Activated CD4-positive, alpha-beta memory T cell treated with anti-CD3 and anti-CD28 coated beads for 36 hours (primary cell): Measurements from ENCODE around the gene FRMPD2. TPM values are rescaled to one million over a fixed set of nuclear protein-coding genes. Genes with fewer than 3 reads are reported as not detected.

ENCODE experiments used
- CTCF ChIA-PET: fragments of 350-600 bp; sonication (Branson Sonifier 250); formaldehyde crosslinking; loops from one replicate; lab custom pipeline; 2021; ENCODE audit warnings: antibody characterized with exemption, inconsistent platforms; lab: Charles Lee
- POLR2A ChIA-PET: fragments of 350-600 bp; sonication (Branson Sonifier 250); formaldehyde crosslinking; loops from one replicate; lab custom pipeline; 2021; ENCODE audit warnings: antibody characterized with exemption; lab: Charles Lee
- DNase-seq: peaks from one replicate; pipeline ENCODE4 v3.0.0-alpha.2; 2020
- H3K27ac Mint-ChIP-seq: one replicate; pipeline ENCODE4 v1.8.0; 2021; ENCODE audit warnings: mixed read lengths
- H3K27me3 Mint-ChIP-seq: one replicate; pipeline ENCODE4 v1.8.0; 2021; ENCODE audit warnings: mixed read lengths
- H3K36me3 Mint-ChIP-seq: one replicate; pipeline ENCODE4 v1.8.0; 2021; ENCODE audit warnings: mixed read lengths
- H3K4me1 Mint-ChIP-seq: one replicate; pipeline ENCODE4 v1.8.0; 2021; ENCODE audit warnings: low read depth, mixed read lengths
- H3K4me3 Mint-ChIP-seq: one replicate; pipeline ENCODE4 v1.8.0; 2021; ENCODE audit warnings: mild to moderate bottlenecking, mixed read lengths
- H3K9me3 Mint-ChIP-seq: one replicate; pipeline ENCODE4 v1.8.0; 2021; ENCODE audit warnings: mixed read lengths
- intact Hi-C: fragments of 100-400 bp; cut with micrococcal nuclease; formaldehyde crosslinking; loops from one replicate; pipeline ENCODE4 v1.15.1; 2023
- total RNA-seq, 2 experiments: library from RNA; stranded (reverse); gene quantifications; one replicate each; pipeline ENCODE4 v1.2.3, GENCODE V29; 2021

FRMPD2 gene, protein sequence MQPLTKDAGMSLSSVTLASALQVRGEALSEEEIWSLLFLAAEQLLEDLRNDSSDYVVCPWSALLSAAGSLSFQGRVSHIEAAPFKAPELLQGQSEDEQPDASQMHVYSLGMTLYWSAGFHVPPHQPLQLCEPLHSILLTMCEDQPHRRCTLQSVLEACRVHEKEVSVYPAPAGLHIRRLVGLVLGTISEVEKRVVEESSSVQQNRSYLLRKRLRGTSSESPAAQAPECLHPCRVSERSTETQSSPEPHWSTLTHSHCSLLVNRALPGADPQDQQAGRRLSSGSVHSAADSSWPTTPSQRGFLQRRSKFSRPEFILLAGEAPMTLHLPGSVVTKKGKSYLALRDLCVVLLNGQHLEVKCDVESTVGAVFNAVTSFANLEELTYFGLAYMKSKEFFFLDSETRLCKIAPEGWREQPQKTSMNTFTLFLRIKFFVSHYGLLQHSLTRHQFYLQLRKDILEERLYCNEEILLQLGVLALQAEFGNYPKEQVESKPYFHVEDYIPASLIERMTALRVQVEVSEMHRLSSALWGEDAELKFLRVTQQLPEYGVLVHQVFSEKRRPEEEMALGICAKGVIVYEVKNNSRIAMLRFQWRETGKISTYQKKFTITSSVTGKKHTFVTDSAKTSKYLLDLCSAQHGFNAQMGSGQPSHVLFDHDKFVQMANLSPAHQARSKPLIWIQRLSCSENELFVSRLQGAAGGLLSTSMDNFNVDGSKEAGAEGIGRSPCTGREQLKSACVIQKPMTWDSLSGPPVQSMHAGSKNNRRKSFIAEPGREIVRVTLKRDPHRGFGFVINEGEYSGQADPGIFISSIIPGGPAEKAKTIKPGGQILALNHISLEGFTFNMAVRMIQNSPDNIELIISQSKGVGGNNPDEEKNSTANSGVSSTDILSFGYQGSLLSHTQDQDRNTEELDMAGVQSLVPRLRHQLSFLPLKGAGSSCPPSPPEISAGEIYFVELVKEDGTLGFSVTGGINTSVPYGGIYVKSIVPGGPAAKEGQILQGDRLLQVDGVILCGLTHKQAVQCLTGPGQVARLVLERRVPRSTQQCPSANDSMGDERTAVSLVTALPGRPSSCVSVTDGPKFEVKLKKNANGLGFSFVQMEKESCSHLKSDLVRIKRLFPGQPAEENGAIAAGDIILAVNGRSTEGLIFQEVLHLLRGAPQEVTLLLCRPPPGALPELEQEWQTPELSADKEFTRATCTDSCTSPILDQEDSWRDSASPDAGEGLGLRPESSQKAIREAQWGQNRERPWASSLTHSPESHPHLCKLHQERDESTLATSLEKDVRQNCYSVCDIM (N-terminal part only)
- not detected for total RNA-seq

DNA sequence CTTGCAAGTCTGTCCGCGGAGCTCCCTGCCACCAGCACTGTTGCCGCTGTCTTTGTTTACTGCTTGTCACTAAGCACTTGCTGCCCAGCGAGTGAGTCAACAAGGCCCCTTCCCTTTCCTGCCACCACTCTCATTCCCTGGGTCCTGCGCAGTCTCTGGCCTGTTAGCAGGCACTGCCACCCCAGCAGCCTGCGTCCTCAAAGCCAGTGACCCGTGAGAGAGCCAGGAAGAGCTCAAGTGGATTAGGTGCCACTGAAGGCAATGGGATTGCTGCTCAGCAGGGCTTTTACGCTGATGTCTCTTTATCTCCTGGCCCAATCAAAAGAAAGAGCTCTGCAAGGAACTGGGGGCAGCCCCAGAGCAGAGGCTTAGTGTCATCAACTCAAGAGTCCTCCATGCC, at the start of gene FRMPD2:
TSS of gene FRMPD2 (minus strand) at position 61 of the 400 bp plus-strand sequence. CDS start 129 bp downstream, outside the sequence.
- ChIA-PET POLR2A (no interaction called here), CTCF (no interaction called here)
- Mint-ChIP-seq H3K36me3 (no peaks in the 10 kb centered on the region), H3K27ac (no peak within 1 kb of the TSS), H3K4me3 (no peak within 1 kb of the TSS), H3K4me1 (no peaks in the 10 kb centered on the region), H3K27me3 (peaks cover 11% of the 10 kb centered on the region), H3K9me3 (no peaks in the 10 kb centered on the region)
- intact Hi-C loops = no loop called here
- no peak for DNase-seq

- ChIA-PET POLR2A (no interaction called here), CTCF (no interaction called here)
- no peaks in the 10 kb centered on the region for H3K27me3 Mint-ChIP-seq
- no peak overlapping the region for H3K27ac Mint-ChIP-seq
- no peak for DNase-seq
- no peaks in the 10 kb centered on the region for H3K9me3 Mint-ChIP-seq
- intact Hi-C loops = no loop called here
- H3K4me3 Mint-ChIP-seq = no peak overlapping the region
- peaks cover 31% of the 10 kb centered on the region for H3K4me1 Mint-ChIP-seq
- H3K36me3 Mint-ChIP-seq = peaks cover 8% of the 10 kb centered on the region
Measured at GRCh38 chr10:48322017-48322416, 47.5 kb upstream of the FRMPD2 start.

DNA sequence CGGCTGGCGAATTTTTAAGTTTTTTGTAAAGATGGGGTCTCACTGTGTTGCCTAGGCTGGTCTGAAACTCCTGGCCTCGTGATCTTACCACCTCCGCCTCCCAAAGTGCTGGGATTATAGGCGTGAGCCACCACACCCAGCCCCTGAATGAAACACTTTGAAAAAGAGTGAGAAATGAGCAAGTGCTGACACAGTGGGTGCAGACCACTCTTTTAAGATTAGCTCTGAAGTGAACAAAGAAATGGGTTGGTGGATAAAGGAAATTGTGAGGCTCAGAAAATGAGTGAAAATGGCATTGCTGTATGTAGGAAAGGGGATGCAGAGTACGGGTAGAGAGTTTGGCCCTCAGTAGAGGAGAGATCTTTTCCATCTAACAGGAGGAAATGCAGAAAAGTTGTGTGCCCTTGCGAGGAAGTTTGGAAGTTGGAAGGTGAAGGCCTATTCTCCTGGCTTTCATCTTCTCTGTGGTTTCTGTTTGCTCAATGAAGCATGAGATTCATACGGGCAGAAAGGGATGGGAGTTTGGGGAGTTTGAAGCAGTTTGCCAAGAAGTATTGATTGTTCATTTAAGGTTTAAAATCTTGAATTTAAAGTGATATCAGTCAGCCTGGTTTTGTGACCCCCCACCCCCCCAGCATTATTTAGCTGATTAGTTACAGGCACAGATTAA, 43.0 kb upstream of the FRMPD2 start:
- no peak for DNase-seq
- H3K36me3 Mint-ChIP-seq = peaks cover 5% of the 10 kb centered on the region
- ChIA-PET POLR2A (no interaction called here), CTCF (no interaction called here)
- H3K9me3 Mint-ChIP-seq = no peaks in the 10 kb centered on the region
- no peak overlapping the region for H3K27ac Mint-ChIP-seq
- no peaks in the 10 kb centered on the region for H3K27me3 Mint-ChIP-seq
- intact Hi-C loops = no loop called here
- peaks cover 21% of the 10 kb centered on the region for H3K4me1 Mint-ChIP-seq
- no peak overlapping the region for H3K4me3 Mint-ChIP-seq

DNA sequence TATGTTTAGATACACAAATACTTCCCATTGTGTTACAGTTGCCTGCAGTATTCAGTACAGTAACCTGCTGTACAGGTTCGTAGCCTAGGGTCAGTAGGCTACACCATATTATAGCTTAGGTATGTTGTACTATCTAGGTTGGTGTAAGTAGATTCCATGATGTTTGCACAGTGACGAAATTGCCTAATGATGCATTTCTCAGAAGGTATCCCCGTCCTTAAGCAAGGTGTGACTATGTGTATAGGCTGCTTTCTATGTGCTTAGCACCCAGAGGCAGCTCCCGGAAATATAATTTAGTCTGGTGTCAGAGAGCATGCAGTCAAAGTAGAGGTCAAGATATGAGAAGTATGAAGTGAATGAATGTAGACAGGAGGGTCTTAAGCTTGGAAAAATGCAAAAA, 41.7 kb upstream of the FRMPD2 start:
- ChIA-PET POLR2A (interaction anchor here (0.7 kb wide), 1 partner anchor 833 kb away, joined by 3 read pairs; no protein-coding TSS in a partner anchor), CTCF (no interaction called here)
- Mint-ChIP-seq H3K4me1 (peaks cover 28% of the 10 kb centered on the region), H3K27me3 (no peaks in the 10 kb centered on the region), H3K4me3 (no peak overlapping the region), H3K9me3 (no peaks in the 10 kb centered on the region), H3K27ac (no peak overlapping the region), H3K36me3 (peaks cover 5% of the 10 kb centered on the region)
- no peak for DNase-seq
- intact Hi-C loops = no loop called here

- H3K4me3 Mint-ChIP-seq = no peak overlapping the region
- H3K27ac Mint-ChIP-seq = no peak overlapping the region
- H3K4me1 Mint-ChIP-seq = peaks cover 45% of the 10 kb centered on the region
- peaks cover 2% of the 10 kb centered on the region for H3K36me3 Mint-ChIP-seq
- no peaks in the 10 kb centered on the region for H3K27me3 Mint-ChIP-seq
- ChIA-PET CTCF (no interaction called here), POLR2A (no interaction called here)
- intact Hi-C loops = no loop called here
- no peak for DNase-seq
- H3K9me3 Mint-ChIP-seq = no peaks in the 10 kb centered on the region
Measured at GRCh38 chr10:48314107-48314506, 39.6 kb upstream of the FRMPD2 start.

DNA sequence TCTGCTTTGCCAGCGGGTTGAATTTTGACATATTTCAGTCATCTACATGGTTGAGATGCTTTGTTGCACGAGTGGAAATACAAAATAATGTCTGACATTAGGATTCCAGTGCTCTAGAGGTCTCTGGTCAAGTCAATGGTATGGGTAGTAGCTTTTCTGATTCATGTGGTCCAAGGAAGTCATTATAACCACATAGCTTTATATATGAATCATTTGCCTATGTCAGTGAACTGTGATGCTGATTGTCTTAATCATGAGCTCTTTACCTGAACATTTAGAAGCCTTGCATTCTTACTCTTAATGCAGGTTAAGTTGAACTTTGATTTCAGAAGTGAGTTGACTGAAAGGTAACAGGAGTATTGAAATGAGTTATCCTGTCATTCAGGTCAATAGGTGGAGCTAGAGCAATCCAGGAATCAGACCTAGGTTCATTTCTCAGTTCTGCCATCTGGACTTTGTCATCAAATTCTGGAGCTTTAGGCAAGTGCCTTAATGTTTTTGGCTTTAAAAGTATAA, 35.3 kb upstream of the FRMPD2 start:
- Mint-ChIP-seq H3K4me3 (no peak overlapping the region), H3K4me1 (peaks cover 56% of the 10 kb centered on the region), H3K27me3 (no peaks in the 10 kb centered on the region), H3K27ac (peak overlapping the region; percentile 56), H3K9me3 (no peaks in the 10 kb centered on the region), H3K36me3 (peaks cover 4% of the 10 kb centered on the region)
- ChIA-PET CTCF (interaction anchor here (1.1 to 1.5 kb wide), 2 partner anchors 34 to 346 kb away, joined by 3 to 4 read pairs; no protein-coding TSS in a partner anchor), POLR2A (no interaction called here)
- no peak for DNase-seq
- intact Hi-C loops = loop anchor here (1.0 to 5.0 kb wide), 5 partner anchors 15 to 873 kb away; no protein-coding TSS in a partner anchor

GRCh38 chr10:48307711-48308018, 33.2 kb upstream of the FRMPD2 start:
- CTCF ChIA-PET = no interaction called here
- Mint-ChIP-seq H3K4me3 (peak overlapping the region; percentile 84), H3K9me3 (no peaks in the 10 kb centered on the region), H3K27me3 (no peaks in the 10 kb centered on the region), H3K27ac (peak overlapping the region; percentile 58), H3K4me1 (peaks cover 46% of the 10 kb centered on the region), H3K36me3 (peaks cover 4% of the 10 kb centered on the region)
- DNase-seq = no peak
- POLR2A ChIA-PET = no interaction called here
- intact Hi-C loops = loop anchor here (2.0 to 5.0 kb wide), 4 partner anchors 85 to 1231 kb away; partner anchors contain the start of gene ERCC6

GRCh38 chr10:48306870-48307710, 32.6 kb upstream of the FRMPD2 start:
- Mint-ChIP-seq H3K4me1 (peaks cover 41% of the 10 kb centered on the region), H3K27ac (peak overlapping the region; percentile 58), H3K4me3 (peak overlapping the region; percentile 84), H3K9me3 (no peaks in the 10 kb centered on the region), H3K27me3 (no peaks in the 10 kb centered on the region), H3K36me3 (peaks cover 4% of the 10 kb centered on the region)
- CTCF ChIA-PET = no interaction called here
- intact Hi-C loops = loop anchor here (2.0 to 5.0 kb wide), 4 partner anchors 85 to 1232 kb away; partner anchors contain the start of gene ERCC6
- POLR2A ChIA-PET = no interaction called here
- peak; percentile 65 for DNase-seq

- peaks cover 34% of the 10 kb centered on the region for H3K4me1 Mint-ChIP-seq
- no peaks in the 10 kb centered on the region for H3K27me3 Mint-ChIP-seq
- POLR2A ChIA-PET = no interaction called here
- no peaks in the 10 kb centered on the region for H3K9me3 Mint-ChIP-seq
- peak within 1 kb of the TSS; percentile 58 for H3K27ac Mint-ChIP-seq
- peak; percentile 92 for DNase-seq
- intact Hi-C loops = loop anchor here (2.0 to 5.0 kb wide), 4 partner anchors 86 to 1232 kb away; partner anchors contain the start of gene ERCC6
- CTCF ChIA-PET = no interaction called here
- peaks cover 4% of the 10 kb centered on the region for H3K36me3 Mint-ChIP-seq
- H3K4me3 Mint-ChIP-seq = peak within 1 kb of the TSS; percentile 84
Measured at GRCh38 chr10:48306265-48306869, 31.9 kb upstream of the FRMPD2 start, which contains the start of gene MAPK8. Gene MAPK8, plus strand, starts transcription at chr10:48306677. Its CDS starts 94,984 bp downstream, at chr10:48401661.

GRCh38 chr10:48305905-48306264, 31.4 kb upstream of the FRMPD2 start:
- Mint-ChIP-seq H3K4me1 (peaks cover 34% of the 10 kb centered on the region), H3K9me3 (no peaks in the 10 kb centered on the region), H3K36me3 (peaks cover 4% of the 10 kb centered on the region), H3K27me3 (no peaks in the 10 kb centered on the region), H3K4me3 (peak overlapping the region; percentile 55), H3K27ac (no peak overlapping the region)
- intact Hi-C loops = loop anchor here (2.0 to 5.0 kb wide), 4 partner anchors 86 to 1233 kb away; partner anchors contain the start of gene ERCC6
- CTCF ChIA-PET = no interaction called here
- POLR2A ChIA-PET = no interaction called here
- no peak for DNase-seq
